Naive thymus-derived CD8-positive, alpha-beta T cell (primary cell): ENCODE measurements around the gene DDAH1. TPM values are rescaled to one million over a fixed set of nuclear protein-coding genes. Genes with fewer than 3 reads are reported as not detected.

Source experiments
- ATAC-seq, 2 donors: fragments of 150-1000 bp; cut with Tn5 transposase in 1 of 2; sonication (Bioruptor Pico), chemical (Tn5 transposase) in 1 of 2; 1 replicate in 1 of 2; 2 replicates in 1 of 2; pipeline ENCODE4 v1.10.0; 2021; ENCODE audit warnings: mild to moderate bottlenecking in 2 of 2, moderate library complexity in 2 of 2
- POLR2A ChIA-PET: fragments of 350-600 bp; sonication (Branson Sonifier 250); formaldehyde crosslinking; loops from one replicate; lab custom pipeline; 2021; ENCODE audit warnings: antibody characterized with exemption; lab: Charles Lee
- DNase-seq, 10 donors: peaks; one replicate each; pipeline versions ENCODE4 v3.0.0 to v3.0.0-alpha.2; 2020 to 2022
- H3K27ac Mint-ChIP-seq, 10 donors: one replicate each; pipeline ENCODE4 v1.8.0; 2020 to 2022; ENCODE audit warnings: mild to moderate bottlenecking in 10 of 10, mixed read lengths in 10 of 10, moderate library complexity in 4 of 10, inconsistent platforms in 1 of 10
- H3K27me3 Mint-ChIP-seq, 5 donors: one replicate each; pipeline ENCODE4 v1.8.0; 2021 to 2022; ENCODE audit warnings: mixed read lengths in 5 of 5
- H3K36me3 Mint-ChIP-seq, 3 donors: one replicate each; pipeline ENCODE4 v1.8.0; 2020 to 2022; ENCODE audit warnings: mixed read lengths in 3 of 3, mild to moderate bottlenecking in 2 of 3, inconsistent platforms in 1 of 3
- H3K4me1 Mint-ChIP-seq, 4 donors: one replicate each; pipeline ENCODE4 v1.8.0; 2021 to 2022; ENCODE audit warnings: mixed read lengths in 4 of 4
- H3K4me3 Mint-ChIP-seq, 10 donors: one replicate each; pipeline ENCODE4 v1.8.0; 2020 to 2022; ENCODE audit warnings: mild to moderate bottlenecking in 10 of 10, mixed read lengths in 10 of 10, moderate library complexity in 6 of 10, inconsistent platforms in 1 of 10
- H3K9me3 Mint-ChIP-seq, 9 donors: one replicate each; pipeline ENCODE4 v1.8.0; 2020 to 2022; ENCODE audit warnings: mixed read lengths in 9 of 9, mild to moderate bottlenecking in 3 of 9, inconsistent platforms in 1 of 9, moderate library complexity in 1 of 9
- polyA plus RNA-seq, 3 donors: library from polyadenylated mRNA; unstranded; fragments of 300-500 nt; fragmentation: Illumina TruSeq; gene quantifications; one replicate each; pipeline ENCODE4 v1.2.3, GENCODE V29; 2021
- total RNA-seq, 8 experiments: library from RNA in 2 of 8; stranded (reverse) in 2 of 8; gene quantifications; one replicate each; pipeline ENCODE4 v1.2.3 and lab custom pipeline; 2021 to 2026

The DDAH1 gene
- total and polyA plus RNA-seq, 5 experiments from 2014 or later: not detected

DNA sequence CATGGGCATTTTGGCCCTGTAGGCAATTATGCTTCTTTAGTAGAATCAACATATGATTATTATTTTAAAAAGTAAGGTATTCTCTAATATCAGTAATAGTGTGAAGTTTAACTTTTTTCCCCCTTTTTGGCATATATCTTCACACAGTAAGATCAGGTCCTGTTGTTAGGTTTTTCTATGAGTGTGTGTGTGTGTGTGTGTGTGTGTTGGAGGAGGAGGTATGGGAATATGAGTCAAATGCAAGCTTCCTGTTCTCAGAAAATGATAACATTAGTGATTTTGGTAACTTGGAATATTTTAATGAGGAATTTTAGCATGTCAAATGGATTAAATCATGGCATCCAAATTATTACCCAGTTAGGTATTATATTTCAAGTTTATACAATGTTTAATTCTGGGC, 122.8 kb downstream of the DDAH1 start:
- Mint-ChIP-seq H3K4me3 (no peak overlapping the region), H3K27me3 (peaks cover 7 to 33% (median 19%) of the 10 kb centered on the region in 5 donors), H3K27ac (peak overlapping the region in 1 of 10 donors; percentile 83), H3K9me3 (peaks cover 0 to 5% (median 0%) of the 10 kb centered on the region in 9 donors), H3K36me3 (no peaks in the 10 kb centered on the region), H3K4me1 (no peaks in the 10 kb centered on the region)
- POLR2A ChIA-PET: no interaction called here
- ATAC-seq (no peak), DNase-seq (no peak)

DNA sequence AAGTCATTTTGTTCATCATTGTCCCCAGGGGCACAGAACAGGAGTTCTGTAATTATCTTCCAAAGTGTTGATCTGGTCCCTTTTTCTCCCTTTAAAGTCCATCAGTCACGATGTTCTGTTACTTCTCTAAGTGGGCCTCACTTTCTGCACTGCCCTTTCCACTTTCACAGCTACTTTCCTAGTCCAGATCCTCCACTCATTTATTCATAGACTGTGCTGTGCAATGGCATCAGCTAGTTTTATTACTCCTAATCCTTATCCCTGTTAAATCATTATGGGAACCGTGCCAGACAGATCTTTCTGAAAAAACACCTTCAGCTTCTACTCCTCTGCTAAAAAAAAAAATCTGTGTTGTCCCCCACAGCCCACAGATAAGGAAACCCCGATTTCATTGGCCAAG, 124.5 kb downstream of the DDAH1 start:
- no peak overlapping the region for H3K4me3 Mint-ChIP-seq
- no peak overlapping the region for H3K27ac Mint-ChIP-seq
- H3K4me1 Mint-ChIP-seq: no peaks in the 10 kb centered on the region
- no peaks in the 10 kb centered on the region for H3K36me3 Mint-ChIP-seq
- H3K27me3 Mint-ChIP-seq: peaks cover 7 to 36% (median 19%) of the 10 kb centered on the region in 5 donors
- peaks cover 0 to 3% (median 0%) of the 10 kb centered on the region in 9 donors for H3K9me3 Mint-ChIP-seq
- ATAC-seq (no peak), DNase-seq (no peak)
- POLR2A ChIA-PET: interaction anchor here (0.5 kb wide), 1 partner anchor 814 kb away, joined by 5 read pairs; no protein-coding TSS in a partner anchor

DNA sequence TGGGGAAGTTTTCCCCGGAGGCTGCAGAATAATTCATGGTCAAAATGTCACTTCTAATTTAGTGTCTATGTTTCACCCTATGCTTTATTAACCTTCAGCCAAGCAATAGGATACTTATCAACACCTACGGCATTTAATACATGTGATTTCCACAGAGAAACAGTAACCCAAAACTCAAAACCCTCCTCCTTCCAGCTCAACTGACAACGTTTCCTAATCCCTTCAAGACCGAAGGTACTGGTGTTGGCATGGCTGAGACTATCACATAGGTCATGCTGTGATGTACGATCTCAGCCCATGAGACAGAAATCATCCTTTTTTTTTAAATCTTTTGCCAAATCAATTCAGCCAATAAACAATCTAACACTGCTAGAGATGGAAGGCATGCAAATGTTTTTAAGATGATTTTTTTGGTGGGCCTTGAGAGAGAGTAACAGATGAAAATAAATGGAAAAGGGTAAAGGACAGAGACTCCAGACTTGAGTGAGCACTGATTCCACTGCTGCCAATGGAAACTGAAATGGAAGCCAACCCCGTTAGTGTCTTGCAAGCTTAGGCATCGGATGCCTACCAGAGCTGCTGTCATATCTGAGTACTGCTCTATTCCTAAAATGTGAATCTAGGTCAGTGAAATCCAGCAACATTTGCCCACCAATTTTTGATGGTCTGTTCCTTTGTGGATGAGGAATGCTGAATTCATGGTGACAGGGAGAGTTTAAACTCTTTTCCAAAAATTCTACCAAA, 125.1 kb downstream of the DDAH1 start:
- Mint-ChIP-seq H3K4me1 (peaks cover 2 to 5% (median 3%) of the 10 kb centered on the region in 4 donors), H3K27me3 (peaks cover 7 to 36% (median 19%) of the 10 kb centered on the region in 5 donors), H3K27ac (no peak overlapping the region), H3K36me3 (no peaks in the 10 kb centered on the region), H3K9me3 (peaks cover 0 to 3% (median 0%) of the 10 kb centered on the region in 9 donors), H3K4me3 (no peak overlapping the region)
- POLR2A ChIA-PET: no interaction called here
- DNase-seq: no peak
- no peak for ATAC-seq

DNA sequence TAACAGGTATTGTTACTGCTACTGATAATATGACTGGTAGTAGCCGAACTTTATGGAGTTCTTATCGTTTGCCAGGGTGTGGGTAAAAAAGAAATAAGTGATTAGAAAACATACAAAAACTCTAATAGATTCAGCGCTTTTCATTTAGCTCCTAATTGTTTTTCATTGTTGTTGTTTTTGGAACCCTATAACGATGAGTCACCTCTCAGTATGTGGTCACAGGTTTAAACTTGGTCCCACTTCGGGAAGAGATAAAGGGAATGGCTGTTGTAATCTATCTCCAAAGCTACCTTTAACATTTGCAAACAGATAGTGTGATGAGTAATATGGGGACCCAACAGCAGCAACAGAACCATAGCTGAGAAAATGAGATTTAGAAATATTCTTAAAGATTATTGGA, 125.9 kb downstream of the DDAH1 start:
- Mint-ChIP-seq H3K4me3 (no peak overlapping the region), H3K27me3 (peaks cover 7 to 33% (median 19%) of the 10 kb centered on the region in 5 donors), H3K9me3 (peaks cover 0 to 9% (median 6%) of the 10 kb centered on the region in 9 donors), H3K4me1 (peaks cover 6 to 12% (median 10%) of the 10 kb centered on the region in 4 donors), H3K36me3 (peaks cover 0 to 2% (median 1%) of the 10 kb centered on the region in 3 donors), H3K27ac (no peak overlapping the region)
- POLR2A ChIA-PET: no interaction called here
- ATAC-seq (no peak), DNase-seq (no peak)

DNA sequence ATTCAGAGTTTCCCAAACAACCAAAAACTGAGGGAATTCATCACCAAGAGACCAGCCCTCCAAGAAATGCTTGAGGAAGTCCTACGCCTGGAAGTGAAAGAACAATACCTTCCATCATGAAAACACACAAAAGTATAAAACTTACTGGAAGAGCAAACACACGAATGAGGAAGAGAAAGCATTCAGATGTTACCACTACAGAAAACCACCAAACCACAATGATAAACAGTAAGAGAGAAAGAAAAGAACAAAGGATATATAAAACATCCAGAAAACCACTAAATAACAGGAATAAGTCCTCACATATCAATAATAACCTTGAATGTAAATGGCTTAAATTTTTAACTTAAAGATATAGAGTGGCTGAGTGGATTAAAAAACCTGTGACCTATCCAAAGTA, 130.0 kb downstream of the DDAH1 start:
- no peak for DNase-seq
- H3K9me3 Mint-ChIP-seq: peaks cover 8 to 34% (median 19%) of the 10 kb centered on the region in 9 donors
- H3K27ac Mint-ChIP-seq: no peak overlapping the region
- H3K36me3 Mint-ChIP-seq: peaks cover 0 to 19% (median 15%) of the 10 kb centered on the region in 3 donors
- H3K4me3 Mint-ChIP-seq: peak overlapping the region in 1 of 10 donors; percentile 48
- peaks cover 6 to 30% (median 13%) of the 10 kb centered on the region in 4 donors for H3K4me1 Mint-ChIP-seq
- POLR2A ChIA-PET: no interaction called here
- peaks cover 3 to 21% (median 11%) of the 10 kb centered on the region in 5 donors for H3K27me3 Mint-ChIP-seq
- no peak for ATAC-seq

DNA sequence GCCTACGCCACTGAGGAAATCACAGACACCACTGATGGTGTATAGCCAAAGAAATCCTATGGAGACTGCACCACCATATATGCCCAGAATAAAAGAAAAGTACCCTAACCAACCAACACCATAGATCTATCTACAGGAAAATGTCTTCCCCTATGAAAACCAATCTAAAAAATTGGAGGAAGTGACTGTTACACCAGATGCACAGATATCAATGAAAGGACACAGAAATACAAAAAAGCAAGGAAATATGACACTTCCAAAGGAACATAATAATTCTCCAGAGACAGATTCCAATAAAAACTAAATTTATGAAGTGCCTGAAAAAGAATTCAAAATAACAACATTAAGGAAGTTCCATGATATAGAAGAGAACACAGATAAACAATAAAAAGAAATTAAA, 131.8 kb downstream of the DDAH1 start:
- POLR2A ChIA-PET: no interaction called here
- DNase-seq: no peak
- H3K4me3 Mint-ChIP-seq: no peak overlapping the region
- H3K4me1 Mint-ChIP-seq: peaks cover 6 to 30% (median 13%) of the 10 kb centered on the region in 4 donors
- no peak overlapping the region for H3K27ac Mint-ChIP-seq
- peaks cover 8 to 34% (median 19%) of the 10 kb centered on the region in 9 donors for H3K9me3 Mint-ChIP-seq
- ATAC-seq: no peak
- H3K27me3 Mint-ChIP-seq: peaks cover 0 to 20% (median 10%) of the 10 kb centered on the region in 5 donors
- peaks cover 0 to 19% (median 17%) of the 10 kb centered on the region in 3 donors for H3K36me3 Mint-ChIP-seq

DNA sequence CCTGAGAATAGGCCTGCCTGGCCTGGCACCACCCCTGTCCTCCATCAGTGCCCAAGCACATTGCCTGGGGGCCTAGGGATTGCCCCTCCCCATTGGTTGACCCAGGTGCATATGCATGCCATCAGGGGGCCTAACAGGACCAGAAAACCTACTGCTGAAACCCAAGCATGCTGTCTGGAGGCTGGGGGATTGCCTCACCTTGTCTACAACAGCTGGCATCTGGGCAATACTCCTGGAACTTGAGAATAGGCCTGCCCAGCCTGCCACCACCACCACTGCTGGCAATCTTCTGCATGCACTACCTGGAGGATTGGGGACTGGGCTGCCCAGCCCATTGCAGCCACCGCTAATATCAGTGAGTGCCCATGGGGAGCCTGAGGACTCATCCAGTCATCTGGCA, 132.4 kb downstream of the DDAH1 start:
- POLR2A ChIA-PET: no interaction called here
- H3K9me3 Mint-ChIP-seq: peaks cover 8 to 34% (median 19%) of the 10 kb centered on the region in 9 donors

DNA sequence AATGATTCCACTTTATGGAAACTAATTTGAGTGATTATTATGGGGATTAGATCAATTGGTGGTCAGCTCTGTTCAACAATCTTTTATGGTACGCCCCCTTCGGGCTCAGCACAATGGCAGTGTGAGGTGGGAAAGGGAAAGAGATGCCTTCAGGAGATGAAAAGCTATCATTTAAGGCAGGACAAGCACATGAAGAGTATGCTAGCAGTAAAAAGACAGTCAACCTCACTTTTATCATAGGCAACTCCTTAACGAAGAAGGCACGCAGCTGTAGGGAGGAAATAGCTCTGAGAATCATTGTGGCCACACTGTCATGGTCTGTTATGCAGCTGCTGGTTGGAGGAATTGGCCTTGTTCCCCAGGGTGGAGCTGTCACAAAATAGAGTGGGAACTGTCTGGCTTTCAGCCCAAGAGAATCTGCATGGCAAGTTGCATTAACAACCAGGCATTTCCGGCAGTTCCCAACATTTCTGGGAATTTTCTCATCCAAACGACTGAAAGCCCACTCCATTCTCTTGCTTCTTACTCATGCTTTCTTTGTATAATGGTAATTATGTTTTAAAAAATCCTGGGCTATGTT, 134.2 kb downstream of the DDAH1 start:
- ATAC-seq: no peak
- H3K27me3 Mint-ChIP-seq: peaks cover 0 to 20% (median 6%) of the 10 kb centered on the region in 5 donors
- H3K36me3 Mint-ChIP-seq: peaks cover 0 to 19% (median 17%) of the 10 kb centered on the region in 3 donors
- POLR2A ChIA-PET: no interaction called here
- peaks cover 8 to 34% (median 19%) of the 10 kb centered on the region in 9 donors for H3K9me3 Mint-ChIP-seq
- H3K4me3 Mint-ChIP-seq: no peak overlapping the region
- H3K4me1 Mint-ChIP-seq: peaks cover 6 to 30% (median 13%) of the 10 kb centered on the region in 4 donors
- DNase-seq: no peak
- no peak overlapping the region for H3K27ac Mint-ChIP-seq

More for the DNA sequence above, 132.4 kb downstream of the DDAH1 start:
- Mint-ChIP-seq H3K27me3 (peaks cover 0 to 20% (median 8%) of the 10 kb centered on the region in 5 donors), H3K36me3 (peaks cover 0 to 19% (median 17%) of the 10 kb centered on the region in 3 donors), H3K4me3 (no peak overlapping the region), H3K27ac (no peak overlapping the region), H3K4me1 (peaks cover 6 to 30% (median 13%) of the 10 kb centered on the region in 4 donors)
- DNase-seq: no peak
- ATAC-seq: no peak

DNA sequence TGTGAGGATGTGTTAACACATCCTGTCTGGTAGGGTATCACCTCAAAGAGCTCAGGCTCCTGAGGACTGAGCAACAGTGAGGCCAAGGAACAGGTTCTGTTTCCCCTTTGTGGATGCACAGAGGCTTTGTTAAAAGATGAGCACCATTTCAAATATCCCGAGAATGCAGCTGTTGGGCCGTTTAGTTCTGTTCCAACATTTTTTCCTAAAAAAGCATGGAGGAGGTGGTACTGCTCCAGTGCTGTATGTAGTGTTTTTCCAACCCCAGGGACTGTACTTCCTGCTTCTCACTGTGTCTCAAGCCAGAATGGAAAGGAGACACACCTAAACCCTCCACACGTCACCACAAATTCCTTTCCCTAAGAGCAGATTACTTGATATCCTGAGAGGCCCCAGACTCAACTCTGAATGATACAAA, 134.7 kb downstream of the DDAH1 start:
- no peak overlapping the region for H3K27ac Mint-ChIP-seq
- ATAC-seq (no peak), DNase-seq (no peak)
- POLR2A ChIA-PET: no interaction called here
- H3K4me3 Mint-ChIP-seq: no peak overlapping the region
- H3K27me3 Mint-ChIP-seq: peaks cover 0 to 20% (median 6%) of the 10 kb centered on the region in 5 donors
- peaks cover 6 to 28% (median 13%) of the 10 kb centered on the region in 4 donors for H3K4me1 Mint-ChIP-seq
- peaks cover 0 to 19% (median 17%) of the 10 kb centered on the region in 3 donors for H3K36me3 Mint-ChIP-seq
- H3K9me3 Mint-ChIP-seq: peaks cover 8 to 34% (median 19%) of the 10 kb centered on the region in 9 donors

DNA sequence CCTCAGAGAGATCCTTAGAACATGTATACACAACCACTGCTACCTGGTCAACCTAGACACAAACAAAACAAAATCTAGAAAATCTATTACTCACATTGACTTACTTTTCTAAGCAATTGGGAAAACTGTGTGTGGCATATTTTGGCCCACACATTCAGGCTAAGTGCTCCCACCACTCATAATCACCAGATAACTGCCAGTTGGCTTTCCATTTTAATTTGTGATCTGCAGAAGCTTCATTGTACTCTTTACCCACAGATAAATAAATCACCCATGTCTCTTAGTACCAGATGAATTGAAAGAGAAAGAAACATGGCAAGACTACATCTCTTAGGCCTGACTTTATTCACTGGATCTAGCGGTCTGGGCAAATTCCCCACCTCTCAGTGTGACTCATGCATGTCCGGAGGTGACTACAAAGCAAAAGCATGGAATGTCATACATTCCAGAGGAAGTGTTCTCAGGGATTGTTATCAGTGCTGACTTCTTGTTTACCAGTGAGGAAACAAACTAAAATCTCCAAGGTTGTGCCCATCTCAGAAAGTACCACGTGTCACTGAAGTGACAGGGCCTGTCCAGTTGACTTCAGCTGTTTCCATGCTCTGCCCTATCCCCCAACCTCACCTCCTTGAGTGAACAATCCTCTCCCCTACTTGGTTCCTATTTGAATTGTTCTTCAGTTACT, 136.1 kb downstream of the DDAH1 start:
- Mint-ChIP-seq H3K27me3 (peaks cover 0 to 20% (median 6%) of the 10 kb centered on the region in 5 donors), H3K9me3 (peaks cover 6 to 22% (median 11%) of the 10 kb centered on the region in 9 donors), H3K27ac (no peak overlapping the region), H3K36me3 (peaks cover 0 to 15% (median 13%) of the 10 kb centered on the region in 3 donors), H3K4me1 (peaks cover 0 to 17% (median under 1%) of the 10 kb centered on the region in 4 donors), H3K4me3 (no peak overlapping the region)
- DNase-seq (no peak), ATAC-seq (no peak)
- POLR2A ChIA-PET: no interaction called here

DNA sequence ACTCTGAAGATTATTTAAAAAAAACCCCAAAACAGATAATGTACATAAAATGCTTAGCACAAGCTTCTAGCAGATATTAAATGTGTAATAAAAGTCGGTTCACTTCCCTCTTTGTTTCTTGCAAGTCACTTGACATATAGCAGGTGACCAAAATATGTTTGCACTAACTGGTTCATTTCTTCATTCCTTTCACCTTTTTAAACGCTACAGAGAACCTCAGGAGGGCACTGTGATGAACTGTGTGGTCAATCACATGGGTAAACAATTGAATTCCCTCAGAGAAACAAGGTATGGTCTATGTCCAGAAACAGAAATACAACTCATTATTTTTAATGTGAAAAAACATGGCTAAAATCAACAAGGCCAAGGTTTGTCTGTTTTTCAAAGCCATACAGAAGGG, 137.2 kb downstream of the DDAH1 start:
- ATAC-seq (no peak), DNase-seq (no peak)
- Mint-ChIP-seq H3K9me3 (peaks cover 0 to 11% (median 2%) of the 10 kb centered on the region in 9 donors), H3K4me1 (peaks cover 0 to 11% (median under 1%) of the 10 kb centered on the region in 4 donors), H3K36me3 (peaks cover 0 to 6% (median 4%) of the 10 kb centered on the region in 3 donors), H3K4me3 (no peak overlapping the region), H3K27ac (no peak overlapping the region), H3K27me3 (peaks cover 0 to 20% (median 10%) of the 10 kb centered on the region in 5 donors)
- POLR2A ChIA-PET: no interaction called here

DNA sequence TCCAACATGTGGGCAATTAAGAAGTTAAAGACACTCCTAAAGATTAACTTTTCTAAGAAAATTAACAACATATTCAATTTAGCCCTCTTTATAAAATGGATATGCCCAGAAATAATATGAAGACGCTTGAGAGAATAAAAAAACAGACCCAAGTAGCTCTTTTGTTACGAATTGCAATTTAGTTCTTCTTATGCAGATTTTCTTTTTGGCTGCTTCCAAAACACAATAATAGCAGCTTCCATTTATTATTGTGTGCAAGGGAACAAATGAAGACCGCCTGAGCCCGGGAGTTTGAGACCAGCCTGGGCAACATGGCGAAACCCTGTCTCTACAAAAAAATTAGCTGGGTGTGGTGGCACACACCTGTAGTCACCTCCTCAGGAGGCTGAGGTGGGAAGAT, 138.1 kb downstream of the DDAH1 start:
- Mint-ChIP-seq H3K27ac (no peak overlapping the region), H3K4me3 (no peak overlapping the region), H3K9me3 (peaks cover 0 to 7% (median 2%) of the 10 kb centered on the region in 9 donors), H3K36me3 (peaks cover 0 to 5% (median 4%) of the 10 kb centered on the region in 3 donors), H3K27me3 (peaks cover 0 to 20% (median 10%) of the 10 kb centered on the region in 5 donors), H3K4me1 (peaks cover 0 to 11% (median under 1%) of the 10 kb centered on the region in 4 donors)
- POLR2A ChIA-PET: no interaction called here
- DNase-seq (no peak), ATAC-seq (no peak)
